DOHH2 (cell line): ENCODE results near the gene KCNK1.
"Not testable (repeated sequence)": the region's sequence is repeated elsewhere in the genome, so short reads cannot be mapped to it uniquely, and the experiment has no call there.

Source experiments
- H3F3A ChIP-seq: fragments of 200-600 bp; sonication (generic), shearing (Covaris generic); 2 replicates; pipeline ENCODE4 v1.6.0; 2016; ENCODE audit warnings: antibody characterized with exemption, mild to moderate bottlenecking; ENCODE audit not compliant: control insufficient read depth, insufficient read depth
- H3K27ac ChIP-seq: fragments of 200-600 bp; sonication (generic); 2 replicates; pipeline ENCODE4 v1.5.1; 2014; ENCODE audit warnings: low read depth, mild to moderate bottlenecking, low read length, moderate library complexity
- H3K27me3 ChIP-seq: fragments of 200-600 bp; sonication (generic); 2 replicates; pipeline ENCODE4 v1.6.1; 2014; ENCODE audit warnings: mild to moderate bottlenecking, low read length, mixed read lengths; ENCODE audit not compliant: control insufficient read depth
- H3K36me3 ChIP-seq: fragments of 200-600 bp; sonication (generic); 2 replicates; pipeline ENCODE4 v1.6.1; 2014; ENCODE audit warnings: mild to moderate bottlenecking, low read length, moderate library complexity, mixed read lengths; ENCODE audit not compliant: control insufficient read depth
- H3K4me1 ChIP-seq: fragments of 200-600 bp; sonication (generic); 2 replicates; pipeline ENCODE4 v1.6.1; 2014; ENCODE audit warnings: mild to moderate bottlenecking, low read length, mixed read lengths; ENCODE audit not compliant: control insufficient read depth
- H3K4me2 ChIP-seq: fragments of 200-600 bp; sonication (generic); 2 replicates; pipeline ENCODE4 v1.6.0; 2014; ENCODE audit warnings: mild to moderate bottlenecking, low read length, moderate library complexity
- H3K4me3 ChIP-seq: fragments of 200-600 bp; sonication (generic); 2 replicates; pipeline ENCODE4 v1.5.1; 2014; ENCODE audit warnings: mild to moderate bottlenecking, low read length, mixed read lengths
- H3K79me2 ChIP-seq: fragments of 200-600 bp; sonication (generic); 2 replicates; pipeline ENCODE4 v1.6.1; 2014; ENCODE audit warnings: mild to moderate bottlenecking, low read length, mixed read lengths; ENCODE audit not compliant: control insufficient read depth
- H3K9me2 ChIP-seq: fragments of 200-600 bp; sonication (generic); replicated peaks from 2 replicates; pipeline ENCODE4 v1.6.1; 2014; ENCODE audit warnings: mild to moderate bottlenecking, low read length, mixed read lengths; ENCODE audit not compliant: control insufficient read depth
- H3K9me3 ChIP-seq: fragments of 200-600 bp; sonication (generic); 2 replicates; pipeline ENCODE4 v1.6.1; 2014; ENCODE audit warnings: antibody characterized with exemption, low read length, mixed read lengths; ENCODE audit not compliant: control insufficient read depth, insufficient read depth
- H4K20me1 ChIP-seq: fragments of 200-600 bp; sonication (generic); 2 replicates; pipeline ENCODE4 v1.6.0; 2014; ENCODE audit warnings: low read depth, mild to moderate bottlenecking, antibody characterized with exemption, low read length, moderate library complexity; ENCODE audit not compliant: control insufficient read depth, insufficient read depth
- EZH2phosphoT487 ChIP-seq: fragments of 200-600 bp; sonication (generic); IDR thresholded peaks from 2 replicates; pipeline ENCODE4 v1.6.1; 2017; ENCODE audit warnings: borderline replicate concordance, mild to moderate bottlenecking, antibody characterized with exemption, low read length, moderate library complexity, mixed read lengths
- TF ChIP-seq, protein P1 (sequence below): fragments of 200-600 bp; sonication (generic); IDR thresholded peaks from one replicate; pipeline ENCODE4 v1.5.1; 2014; ENCODE audit warnings: antibody characterized with exemption, mild to moderate bottlenecking, low read depth, low read length; ENCODE audit not compliant: poor library complexity, severe bottlenecking

KCNK1 gene

DNA sequence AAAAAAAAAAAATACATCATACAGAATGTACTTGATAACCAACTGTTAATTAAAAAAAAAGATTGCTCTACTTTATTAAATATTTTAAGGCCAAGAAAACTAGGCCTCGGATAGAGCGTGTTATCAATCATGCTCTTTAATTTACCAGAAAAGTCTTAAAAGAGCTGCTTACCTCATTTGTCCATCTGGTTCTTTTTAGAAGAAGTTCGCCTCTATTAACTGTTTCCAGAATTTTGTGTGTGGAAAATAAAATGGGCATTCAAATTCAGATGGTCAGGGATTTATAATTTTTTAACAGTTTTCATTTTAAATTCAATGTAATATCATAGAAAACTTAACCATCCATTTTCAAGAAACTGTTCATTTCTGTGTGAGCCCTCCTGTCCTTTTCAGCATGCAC is 53.8 kb downstream of the KCNK1 start:
- Histone ChIP-seq H3K4me3 (no peak overlapping the region), H4K20me1 (no peaks in the 10 kb centered on the region), H3K4me2 (no peak overlapping the region), H3K27ac (no peak overlapping the region), H3K36me3 (no peaks in the 10 kb centered on the region), H3K9me2 (no peaks in the 10 kb centered on the region), H3K27me3 (no peaks in the 10 kb centered on the region), H3K79me2 (no peaks in the 10 kb centered on the region), H3K4me1 (no peaks in the 10 kb centered on the region), H3F3A (no peaks in the 10 kb centered on the region), H3K9me3 (no peaks in the 10 kb centered on the region)
- TF ChIP-seq EZH2phosphoT487: no peak
- TF ChIP-seq, protein P1, sequence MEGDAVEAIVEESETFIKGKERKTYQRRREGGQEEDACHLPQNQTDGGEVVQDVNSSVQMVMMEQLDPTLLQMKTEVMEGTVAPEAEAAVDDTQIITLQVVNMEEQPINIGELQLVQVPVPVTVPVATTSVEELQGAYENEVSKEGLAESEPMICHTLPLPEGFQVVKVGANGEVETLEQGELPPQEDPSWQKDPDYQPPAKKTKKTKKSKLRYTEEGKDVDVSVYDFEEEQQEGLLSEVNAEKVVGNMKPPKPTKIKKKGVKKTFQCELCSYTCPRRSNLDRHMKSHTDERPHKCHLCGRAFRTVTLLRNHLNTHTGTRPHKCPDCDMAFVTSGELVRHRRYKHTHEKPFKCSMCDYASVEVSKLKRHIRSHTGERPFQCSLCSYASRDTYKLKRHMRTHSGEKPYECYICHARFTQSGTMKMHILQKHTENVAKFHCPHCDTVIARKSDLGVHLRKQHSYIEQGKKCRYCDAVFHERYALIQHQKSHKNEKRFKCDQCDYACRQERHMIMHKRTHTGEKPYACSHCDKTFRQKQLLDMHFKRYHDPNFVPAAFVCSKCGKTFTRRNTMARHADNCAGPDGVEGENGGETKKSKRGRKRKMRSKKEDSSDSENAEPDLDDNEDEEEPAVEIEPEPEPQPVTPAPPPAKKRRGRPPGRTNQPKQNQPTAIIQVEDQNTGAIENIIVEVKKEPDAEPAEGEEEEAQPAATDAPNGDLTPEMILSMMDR: no peak

- H3K4me3 ChIP-seq: no peak overlapping the region
- H3F3A ChIP-seq: no peaks in the 10 kb centered on the region
- no peaks in the 10 kb centered on the region for H3K36me3 ChIP-seq
- H3K79me2 ChIP-seq: no peaks in the 10 kb centered on the region
- H3K27me3 ChIP-seq: no peaks in the 10 kb centered on the region
- no peak for TF ChIP-seq EZH2phosphoT487
- TF ChIP-seq, protein P1: no peak
- H4K20me1 ChIP-seq: no peaks in the 10 kb centered on the region
- no peak overlapping the region for H3K4me2 ChIP-seq
- H3K27ac ChIP-seq: no peak overlapping the region
- H3K9me3 ChIP-seq: no peaks in the 10 kb centered on the region
- no peaks in the 10 kb centered on the region for H3K4me1 ChIP-seq
- no peaks in the 10 kb centered on the region for H3K9me2 ChIP-seq
Observed at GRCh38 chr1:233668146-233668724, 54.3 kb downstream of the KCNK1 start.

- Histone ChIP-seq H3K4me2 (no peak overlapping the region), H3K9me2 (no peaks in the 10 kb centered on the region), H3K9me3 (no peaks in the 10 kb centered on the region), H3K27me3 (no peaks in the 10 kb centered on the region), H3K4me3 (no peak overlapping the region), H3K4me1 (no peaks in the 10 kb centered on the region), H3F3A (no peaks in the 10 kb centered on the region), H4K20me1 (no peaks in the 10 kb centered on the region), H3K36me3 (no peaks in the 10 kb centered on the region), H3K27ac (no peak overlapping the region), H3K79me2 (no peaks in the 10 kb centered on the region)
- TF ChIP-seq, protein P1: no peak
- TF ChIP-seq EZH2phosphoT487: no peak
Observed at GRCh38 chr1:233668725-233669294, 54.9 kb downstream of the KCNK1 start.

DNA sequence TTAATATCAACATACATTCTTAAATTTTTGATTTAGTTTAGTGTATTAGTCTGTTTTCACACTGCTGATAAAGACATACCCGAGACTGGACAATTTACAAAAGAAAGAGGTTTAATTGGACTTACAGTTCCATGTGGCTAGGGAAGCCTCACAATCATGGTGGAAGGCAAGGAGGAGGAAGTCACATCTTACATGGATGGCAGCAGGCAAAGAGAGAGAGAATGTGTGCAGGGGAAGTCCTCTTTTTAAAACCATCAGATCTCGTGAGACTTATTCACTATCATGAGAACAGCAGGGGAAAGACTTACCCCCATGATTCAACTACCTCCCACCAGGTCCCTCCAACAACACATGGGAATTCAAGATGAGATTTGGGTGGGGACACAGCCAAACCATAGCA is 56.5 kb downstream of the KCNK1 start:
- not testable (repeated sequence) for H3K27ac ChIP-seq, H3K9me2 ChIP-seq, H3F3A ChIP-seq, H3K27me3 ChIP-seq, H3K4me3 ChIP-seq, H3K4me2 ChIP-seq, H3K4me1 ChIP-seq, H3K36me3 ChIP-seq, H4K20me1 ChIP-seq, H3K9me3 ChIP-seq, H3K79me2 ChIP-seq
